Vagina (tissue), 2 donors: ENCODE results near the gene ZNF350. TPM values are rescaled to one million over a fixed set of nuclear protein-coding genes. Genes with fewer than 3 reads are reported as not detected.

Source experiments
- DNase-seq, 2 donors: peaks; one replicate each; pipeline ENCODE4 v3.0.0-alpha.2; 2017; ENCODE audit errors: extremely low spot score in 2 of 2
- H3K27ac ChIP-seq: fragments of 200-600 bp; sonication (generic); one replicate; pipeline ENCODE4 v1.5.1; 2019
- H3K27me3 ChIP-seq: fragments of 200-600 bp; sonication (generic); one replicate; pipeline ENCODE4 v1.5.1; 2019
- H3K36me3 ChIP-seq, 2 donors: fragments of 200-600 bp; sonication (generic); one replicate each; pipeline ENCODE4 v1.5.1; 2017 to 2019
- H3K4me1 ChIP-seq: fragments of 200-600 bp; sonication (generic); one replicate; pipeline ENCODE4 v1.5.1; 2019
- H3K4me3 ChIP-seq, 2 donors: fragments of 200-600 bp; sonication (generic); 1 replicate in 1 of 2; 2 replicates in 1 of 2; pipeline ENCODE4 v1.5.1; 2016 to 2019
- H3K9me3 ChIP-seq: fragments of 200-600 bp; sonication (generic); one replicate; pipeline ENCODE4 v1.5.1; 2019
- CTCF ChIP-seq, 3 experiments: fragments of 450-650 bp in 2 of 3; fragments of 200-600 bp in 1 of 3; sonication (generic) in 1 of 3; IDR thresholded peaks; one replicate each; pipeline ENCODE4 v1.5.1; 2017 to 2019; ENCODE audit warnings: antibody characterized with exemption in 3 of 3, mild to moderate bottlenecking in 2 of 3, moderate library complexity in 2 of 3
- POLR2A ChIP-seq, 2 donors: fragments of 450-650 bp; IDR thresholded peaks; one replicate each; pipeline ENCODE4 v1.6.1; 2017; ENCODE audit warnings: antibody characterized with exemption in 2 of 2, mild to moderate bottlenecking in 2 of 2, moderate library complexity in 2 of 2
- POLR2AphosphoS5 ChIP-seq, 2 donors: sonication (generic); formaldehyde crosslinking; IDR thresholded peaks; one replicate each; pipeline ENCODE4 v1.9.0; 2017; ENCODE audit warnings: antibody characterized with exemption in 2 of 2, mild to moderate bottlenecking in 2 of 2, low read depth in 1 of 2; ENCODE audit not compliant: insufficient read depth in 1 of 2
- intact Hi-C: fragments of 100-400 bp; cut with DNase I; formaldehyde crosslinking; loops from one replicate; pipeline ENCODE4 v1.15.1; 2023
- total RNA-seq: library from RNA; depleted of rRNA; stranded (reverse); fragments of >200 nt; gene quantifications from one replicate; pipeline ENCODE4 v1.2.3, GENCODE V29; 2016

ZNF350 gene
- total RNA-seq, 1 donor from 2014 or later = 8.6 TPM

DNA sequence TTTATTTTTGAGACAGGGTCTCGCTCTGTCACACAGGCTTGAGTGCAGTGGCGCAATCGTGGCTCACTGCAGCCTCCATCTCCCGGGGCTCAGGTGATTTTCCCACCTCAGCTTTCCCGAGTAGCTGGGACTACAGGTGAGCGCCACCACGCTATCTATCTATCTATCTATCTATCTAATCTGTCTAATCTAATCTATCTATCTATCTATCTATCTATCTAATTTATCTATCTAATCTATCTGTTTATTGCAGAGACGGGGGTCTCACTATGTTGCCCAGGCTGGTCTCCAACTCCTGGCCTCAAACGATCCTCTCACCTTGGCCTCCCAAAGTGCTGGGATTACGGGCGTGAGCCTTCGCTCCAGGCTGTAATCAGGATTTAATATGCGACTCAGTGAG is 58.8 kb downstream of the ZNF350 start:
- no peak for TF ChIP-seq CTCF (IDR thresholded peaks at IDR 0.05)
- no peak for TF ChIP-seq POLR2AphosphoS5 (IDR thresholded peaks at IDR 0.05; ENCODE audit: insufficient read depth in 1 of 2, low read depth in 1 of 2)
- TF ChIP-seq POLR2A (IDR thresholded peaks at IDR 0.05) = no peak
- H3K9me3 ChIP-seq = peaks cover 15% of the 10 kb centered on the region
- DNase-seq = no peak
- H3K27ac ChIP-seq = peak overlapping the region; percentile 77
- H3K4me1 ChIP-seq = peaks cover 10% of the 10 kb centered on the region
- no peaks in the 10 kb centered on the region for H3K27me3 ChIP-seq
- peak overlapping the region; percentile 89 to 91 for H3K4me3 ChIP-seq
- peaks cover 0 to 32% of the 10 kb centered on the region in 2 donors for H3K36me3 ChIP-seq
- intact Hi-C loops = no loop called here

- intact Hi-C loops = no loop called here
- peaks cover 17% of the 10 kb centered on the region for H3K9me3 ChIP-seq
Observed at GRCh38 chr19:51926784-51927741, 59.6 kb downstream of the ZNF350 start, which contains the start of gene ZNF613. ZNF613 (plus strand) TSS chr19:51927472; CDS start chr19:51936221, 8,749 bp downstream.

GRCh38 chr19:51926426-51926783 is 60.2 kb downstream of the ZNF350 start:
- peaks cover 19% of the 10 kb centered on the region for H3K9me3 ChIP-seq
- H3K4me1 ChIP-seq = peaks cover 10% of the 10 kb centered on the region
- peak overlapping the region; percentile 89 to 91 for H3K4me3 ChIP-seq
- H3K36me3 ChIP-seq = peaks cover 0 to 20% of the 10 kb centered on the region in 2 donors
- intact Hi-C loops = no loop called here
- peak overlapping the region; percentile 77 for H3K27ac ChIP-seq
- no peaks in the 10 kb centered on the region for H3K27me3 ChIP-seq
- no peak for DNase-seq
- no peak for TF ChIP-seq POLR2AphosphoS5 (IDR thresholded peaks at IDR 0.05; ENCODE audit: insufficient read depth in 1 of 2, low read depth in 1 of 2)
- no peak for TF ChIP-seq CTCF (IDR thresholded peaks at IDR 0.05)
- TF ChIP-seq POLR2A (IDR thresholded peaks at IDR 0.05) = no peak

More at GRCh38 chr19:51926784-51927741, 59.6 kb downstream of the ZNF350 start, which contains the start of gene ZNF613:
- Histone ChIP-seq H3K4me3 (peak within 1 kb of the TSS; percentile 89 to 91), H3K27me3 (no peaks in the 10 kb centered on the region), H3K36me3 (peaks cover 0 to 26% of the 10 kb centered on the region in 2 donors), H3K27ac (peak within 1 kb of the TSS; percentile 77), H3K4me1 (peaks cover 10% of the 10 kb centered on the region)
- DNase-seq = peak in 1 of 2 donors; percentile 91
- TF ChIP-seq POLR2AphosphoS5 (IDR thresholded peaks at IDR 0.05; ENCODE audit: insufficient read depth in 1 of 2, low read depth in 1 of 2) (peak; percentile 70 to 80), POLR2A (IDR thresholded peaks at IDR 0.05) (no peak), CTCF (IDR thresholded peaks at IDR 0.05) (no peak)

DNA sequence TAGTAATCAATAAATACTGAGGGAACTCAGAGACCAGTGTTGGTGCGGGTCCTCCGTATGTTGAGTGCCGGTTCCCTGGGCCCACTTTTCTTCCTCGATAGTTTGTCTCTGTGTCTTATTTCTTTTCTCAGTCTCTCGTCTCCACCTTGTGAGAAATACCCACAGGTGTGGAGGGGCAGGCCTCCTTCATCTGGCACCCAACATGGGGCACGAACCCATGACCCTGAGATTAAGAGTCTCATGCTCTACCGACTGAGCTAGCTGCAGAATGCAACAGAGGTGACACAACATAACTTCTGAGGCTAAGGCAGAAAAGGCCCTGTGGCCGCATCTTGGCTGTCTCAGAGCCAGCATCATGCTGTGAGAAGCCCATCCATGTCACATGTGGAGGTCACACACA is 64.7 kb downstream of the ZNF350 start:
- Histone ChIP-seq H3K36me3 (no peaks in the 10 kb centered on the region), H3K4me3 (no peak overlapping the region), H3K27me3 (no peaks in the 10 kb centered on the region), H3K9me3 (peaks cover 24% of the 10 kb centered on the region), H3K4me1 (no peaks in the 10 kb centered on the region), H3K27ac (no peak overlapping the region)
- no peak for DNase-seq
- intact Hi-C loops = loop anchor here (2.0 kb wide), 1 partner anchor 21 kb away; no protein-coding TSS in a partner anchor
- no peak for TF ChIP-seq POLR2AphosphoS5 (IDR thresholded peaks at IDR 0.05; ENCODE audit: insufficient read depth in 1 of 2, low read depth in 1 of 2)
- no peak for TF ChIP-seq CTCF (IDR thresholded peaks at IDR 0.05)
- TF ChIP-seq POLR2A (IDR thresholded peaks at IDR 0.05) = no peak
